ENCODE results near the gene SLAMF8.

DNA sequence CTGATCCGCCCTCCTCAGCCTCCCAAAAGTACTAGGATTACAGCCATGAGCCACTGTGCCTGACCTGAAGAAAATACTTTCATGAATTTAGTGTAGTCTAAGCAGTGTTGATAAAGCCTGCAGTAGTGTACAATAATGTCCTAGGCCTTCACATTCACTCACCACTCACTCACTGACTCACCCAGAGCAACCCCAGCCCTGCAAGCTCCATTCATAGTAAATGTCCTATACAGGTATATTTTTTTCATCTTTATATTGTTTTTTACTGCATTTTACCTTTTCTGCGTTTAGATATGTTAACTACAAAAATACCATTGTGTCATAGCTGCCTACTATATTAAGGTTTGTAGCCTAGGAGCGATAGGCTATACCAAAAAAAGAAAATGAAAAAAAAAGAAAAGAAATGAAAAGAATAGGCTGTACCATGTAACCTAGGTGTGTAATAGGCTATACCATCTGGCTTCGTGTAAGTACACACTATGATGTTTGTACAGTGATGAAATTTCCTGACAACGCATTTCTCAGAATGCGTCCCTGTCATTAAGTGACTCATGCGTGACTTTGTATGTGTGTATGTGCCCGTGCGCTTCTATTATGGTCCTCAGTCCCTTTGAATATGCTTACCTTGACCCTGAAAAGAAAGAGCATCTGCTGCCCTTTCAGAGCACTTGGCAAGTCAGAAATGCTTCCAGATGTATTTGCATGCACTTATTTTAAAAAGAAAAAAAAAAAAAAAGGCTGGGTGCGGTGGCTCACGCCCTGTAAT, 9.2 kb upstream of the SLAMF8 start:
- TF ChIP-seq, protein P1, sequence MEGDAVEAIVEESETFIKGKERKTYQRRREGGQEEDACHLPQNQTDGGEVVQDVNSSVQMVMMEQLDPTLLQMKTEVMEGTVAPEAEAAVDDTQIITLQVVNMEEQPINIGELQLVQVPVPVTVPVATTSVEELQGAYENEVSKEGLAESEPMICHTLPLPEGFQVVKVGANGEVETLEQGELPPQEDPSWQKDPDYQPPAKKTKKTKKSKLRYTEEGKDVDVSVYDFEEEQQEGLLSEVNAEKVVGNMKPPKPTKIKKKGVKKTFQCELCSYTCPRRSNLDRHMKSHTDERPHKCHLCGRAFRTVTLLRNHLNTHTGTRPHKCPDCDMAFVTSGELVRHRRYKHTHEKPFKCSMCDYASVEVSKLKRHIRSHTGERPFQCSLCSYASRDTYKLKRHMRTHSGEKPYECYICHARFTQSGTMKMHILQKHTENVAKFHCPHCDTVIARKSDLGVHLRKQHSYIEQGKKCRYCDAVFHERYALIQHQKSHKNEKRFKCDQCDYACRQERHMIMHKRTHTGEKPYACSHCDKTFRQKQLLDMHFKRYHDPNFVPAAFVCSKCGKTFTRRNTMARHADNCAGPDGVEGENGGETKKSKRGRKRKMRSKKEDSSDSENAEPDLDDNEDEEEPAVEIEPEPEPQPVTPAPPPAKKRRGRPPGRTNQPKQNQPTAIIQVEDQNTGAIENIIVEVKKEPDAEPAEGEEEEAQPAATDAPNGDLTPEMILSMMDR (IDR thresholded peaks at IDR 0.05) = no peak
- TF ChIP-seq POLR2A (IDR thresholded peaks at IDR 0.05) = no peak
